Femur (tissue), 1 donor: ENCODE measurements around the gene SYNGR1.

Source experiments
- DNase-seq: peaks from one replicate; pipeline ENCODE4 v3.0.0-alpha.2; 2017

Gene SYNGR1

GRCh38 chr22:39432361-39432811, 82.6 kb downstream of the SYNGR1 start:
- DNase-seq: no peak

GRCh38 chr22:39433476-39434242, 83.9 kb downstream of the SYNGR1 start:
- DNase-seq: no peak

GRCh38 chr22:39434243-39434653, 84.5 kb downstream of the SYNGR1 start:
- no peak for DNase-seq

GRCh38 chr22:39434721-39435120, 84.9 kb downstream of the SYNGR1 start:
- DNase-seq: no peak
